Ovary (tissue), 3 donors: ENCODE results near the gene MALRD1.

Experiments
- EP300 ChIP-seq: sonication (generic); formaldehyde crosslinking; IDR thresholded peaks from one replicate; pipeline ENCODE4 v1.6.1; 2017; ENCODE audit warnings: antibody characterized with exemption
- POLR2A ChIP-seq: fragments of 450-650 bp; IDR thresholded peaks from one replicate; pipeline ENCODE4 v1.6.1; 2017; ENCODE audit warnings: antibody characterized with exemption, mild to moderate bottlenecking, moderate library complexity
- TF ChIP-seq, protein P1 (sequence below), 3 donors: fragments of 450-650 bp in 2 of 3; fragments of 200-600 bp in 1 of 3; IDR thresholded peaks; one replicate each; pipeline versions ENCODE4 v1.5.1 to v1.8.0; 2016 to 2022; ENCODE audit warnings: antibody characterized with exemption in 3 of 3, mild to moderate bottlenecking in 1 of 3
- donor health status: DM: no; HTN: no; CAD: no.

DNA sequence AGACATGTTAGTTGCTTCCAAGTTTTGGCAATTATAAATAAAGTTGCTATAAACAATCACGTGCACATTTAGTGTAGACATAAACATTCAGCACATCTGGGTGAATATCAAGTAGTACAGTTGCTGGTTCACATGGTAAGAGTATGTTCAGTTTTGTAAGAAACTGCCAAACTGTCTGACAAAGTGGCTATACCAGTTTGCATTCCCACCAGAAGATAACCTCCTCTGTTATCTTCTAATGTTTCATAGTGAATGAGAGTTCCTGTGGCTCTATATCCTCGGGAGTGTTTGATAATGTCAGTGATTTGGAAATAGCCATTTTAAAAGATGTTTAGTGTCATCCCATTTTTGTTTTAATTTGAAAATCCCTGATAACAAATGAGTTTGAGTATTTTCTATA is 508.1 kb downstream of the MALRD1 start:
- TF ChIP-seq, protein P1, sequence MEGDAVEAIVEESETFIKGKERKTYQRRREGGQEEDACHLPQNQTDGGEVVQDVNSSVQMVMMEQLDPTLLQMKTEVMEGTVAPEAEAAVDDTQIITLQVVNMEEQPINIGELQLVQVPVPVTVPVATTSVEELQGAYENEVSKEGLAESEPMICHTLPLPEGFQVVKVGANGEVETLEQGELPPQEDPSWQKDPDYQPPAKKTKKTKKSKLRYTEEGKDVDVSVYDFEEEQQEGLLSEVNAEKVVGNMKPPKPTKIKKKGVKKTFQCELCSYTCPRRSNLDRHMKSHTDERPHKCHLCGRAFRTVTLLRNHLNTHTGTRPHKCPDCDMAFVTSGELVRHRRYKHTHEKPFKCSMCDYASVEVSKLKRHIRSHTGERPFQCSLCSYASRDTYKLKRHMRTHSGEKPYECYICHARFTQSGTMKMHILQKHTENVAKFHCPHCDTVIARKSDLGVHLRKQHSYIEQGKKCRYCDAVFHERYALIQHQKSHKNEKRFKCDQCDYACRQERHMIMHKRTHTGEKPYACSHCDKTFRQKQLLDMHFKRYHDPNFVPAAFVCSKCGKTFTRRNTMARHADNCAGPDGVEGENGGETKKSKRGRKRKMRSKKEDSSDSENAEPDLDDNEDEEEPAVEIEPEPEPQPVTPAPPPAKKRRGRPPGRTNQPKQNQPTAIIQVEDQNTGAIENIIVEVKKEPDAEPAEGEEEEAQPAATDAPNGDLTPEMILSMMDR (IDR thresholded peaks at IDR 0.05): no peak
- TF ChIP-seq EP300 (no peak), POLR2A (no peak)
